Stimulated activated naive CD8-positive, alpha-beta T cell treated with anti-CD3 and anti-CD28 coated beads, Interleukin-15, Interleukin-2, amounts not matched to agents 100 ng/mL and 50 ng/mL, for 24 hours (primary cell): Measurements from ENCODE around the gene EIF1AD.

Source experiments
- H3K27ac Mint-ChIP-seq: one replicate; pipeline ENCODE4 v1.8.0; 2021; ENCODE audit warnings: mild to moderate bottlenecking, mixed read lengths
- H3K27me3 Mint-ChIP-seq: one replicate; pipeline ENCODE4 v1.8.0; 2021; ENCODE audit warnings: mixed read lengths
- H3K36me3 Mint-ChIP-seq: one replicate; pipeline ENCODE4 v1.8.0; 2021; ENCODE audit warnings: low read depth, mixed read lengths
- H3K4me1 Mint-ChIP-seq: one replicate; pipeline ENCODE4 v1.8.0; 2021; ENCODE audit warnings: low read depth, mixed read lengths
- H3K4me3 Mint-ChIP-seq: one replicate; pipeline ENCODE4 v1.8.0; 2021; ENCODE audit warnings: mild to moderate bottlenecking, mixed read lengths
- H3K9me3 Mint-ChIP-seq: one replicate; pipeline ENCODE4 v1.8.0; 2021; ENCODE audit warnings: mixed read lengths

Gene EIF1AD

DNA sequence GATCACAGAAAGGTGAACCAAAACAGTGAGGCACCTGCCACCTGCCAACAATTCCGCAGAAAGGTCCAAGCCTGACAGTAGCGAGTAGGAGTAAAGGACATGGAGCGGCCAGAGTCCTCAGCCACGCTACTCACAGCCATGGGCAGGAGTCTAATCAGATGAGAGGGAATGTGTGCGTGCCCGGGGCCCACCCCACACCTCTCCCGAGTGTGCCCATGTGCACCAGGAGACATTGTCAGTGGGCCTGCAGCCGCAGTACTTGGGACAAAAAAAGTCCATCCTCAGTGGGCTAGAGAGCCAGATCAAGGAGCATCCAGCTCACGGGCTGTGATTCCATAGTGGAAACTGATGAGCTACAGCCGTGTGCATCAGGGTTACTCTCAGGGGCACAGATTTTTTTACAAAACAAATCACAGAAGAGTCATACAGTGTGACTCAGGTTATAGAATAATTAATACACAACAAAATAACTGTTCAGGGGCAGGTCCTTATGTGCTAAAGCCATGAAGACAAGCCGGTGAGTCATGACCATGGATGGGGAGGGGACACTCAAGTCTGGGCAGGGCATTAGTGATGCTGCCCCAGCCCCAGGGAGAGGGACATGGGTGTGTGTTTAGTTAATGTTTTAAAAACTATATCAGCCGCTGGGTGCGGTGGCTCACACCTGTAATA lies 28.4 kb downstream of the EIF1AD start:
- Mint-ChIP-seq H3K4me1 (peaks cover 3% of the 10 kb centered on the region), H3K36me3 (peaks cover 52% of the 10 kb centered on the region), H3K27ac (no peak overlapping the region), H3K27me3 (no peaks in the 10 kb centered on the region), H3K9me3 (no peaks in the 10 kb centered on the region), H3K4me3 (no peak overlapping the region)

DNA sequence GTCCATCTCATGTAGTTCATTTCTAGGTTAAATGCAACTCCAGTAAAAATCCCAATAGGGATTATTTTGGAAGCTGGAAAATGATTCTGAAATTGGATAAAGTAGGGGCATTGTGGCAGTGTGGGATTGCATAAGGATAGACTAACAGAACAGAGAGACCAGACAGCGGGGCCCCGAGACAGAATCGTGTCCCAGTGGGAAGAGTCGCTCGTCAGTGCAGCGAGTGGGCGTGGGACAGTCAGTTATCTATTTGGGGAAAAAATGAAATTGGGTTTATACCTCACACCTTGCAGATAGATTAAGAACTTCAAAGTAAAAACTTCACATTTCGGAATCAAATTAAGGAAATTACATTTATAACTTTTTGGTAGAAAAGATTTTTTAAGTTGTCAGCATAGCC lies 29.8 kb downstream of the EIF1AD start:
- peaks cover 56% of the 10 kb centered on the region for H3K36me3 Mint-ChIP-seq
- no peaks in the 10 kb centered on the region for H3K9me3 Mint-ChIP-seq
- no peak overlapping the region for H3K4me3 Mint-ChIP-seq
- H3K4me1 Mint-ChIP-seq = peaks cover 3% of the 10 kb centered on the region
- H3K27me3 Mint-ChIP-seq = no peaks in the 10 kb centered on the region
- no peak overlapping the region for H3K27ac Mint-ChIP-seq

GRCh38 chr11:65968600-65969482 lies 33.1 kb downstream of the EIF1AD start:
- peaks cover 8% of the 10 kb centered on the region for H3K4me1 Mint-ChIP-seq
- no peaks in the 10 kb centered on the region for H3K9me3 Mint-ChIP-seq
- no peaks in the 10 kb centered on the region for H3K27me3 Mint-ChIP-seq
- H3K36me3 Mint-ChIP-seq = peaks cover 55% of the 10 kb centered on the region
- no peak overlapping the region for H3K27ac Mint-ChIP-seq
- no peak overlapping the region for H3K4me3 Mint-ChIP-seq

GRCh38 chr11:65967329-65967934 lies 34.5 kb downstream of the EIF1AD start:
- Mint-ChIP-seq H3K9me3 (no peaks in the 10 kb centered on the region), H3K27me3 (no peaks in the 10 kb centered on the region), H3K4me1 (peaks cover 23% of the 10 kb centered on the region), H3K36me3 (peaks cover 54% of the 10 kb centered on the region), H3K4me3 (no peak overlapping the region), H3K27ac (no peak overlapping the region)

DNA sequence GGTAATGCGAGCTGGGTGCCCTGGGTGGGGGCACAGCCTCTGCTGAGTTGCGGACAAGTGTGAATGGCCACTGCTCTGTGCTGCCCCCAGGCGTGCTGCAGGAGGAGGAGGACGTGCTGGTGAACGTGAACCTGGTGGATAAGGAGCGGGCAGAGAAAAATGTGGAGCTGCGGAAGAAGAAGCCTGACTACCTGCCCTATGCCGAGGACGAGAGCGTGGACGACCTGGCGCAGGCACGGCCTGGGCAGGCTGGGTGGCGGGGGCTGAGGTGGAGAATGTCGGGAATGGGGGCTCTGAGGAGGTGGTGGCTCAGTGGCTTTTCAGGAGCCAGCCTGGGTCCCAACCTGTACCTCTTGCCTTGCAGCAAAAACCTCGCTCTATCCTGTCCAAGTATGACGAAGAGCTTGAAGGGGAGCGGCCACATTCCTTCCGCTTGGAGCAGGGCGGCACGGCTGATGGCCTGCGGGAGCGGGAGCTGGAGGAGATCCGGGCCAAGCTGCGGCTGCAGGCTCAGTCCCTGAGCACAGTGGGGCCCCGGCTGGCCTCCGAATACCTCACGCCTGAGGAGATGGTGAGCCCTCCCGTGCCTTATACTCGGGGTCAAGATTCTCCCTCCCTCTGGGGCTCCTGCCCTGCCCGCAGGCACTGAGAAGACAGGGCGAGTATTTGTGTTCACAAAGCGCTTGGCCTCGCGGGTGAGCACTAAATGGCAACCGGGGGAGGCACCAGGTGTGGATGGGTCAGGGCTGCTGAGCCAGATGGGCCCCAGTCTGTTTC lies 35.8 kb downstream of the EIF1AD start:
- H3K4me3 Mint-ChIP-seq = no peak overlapping the region
- H3K36me3 Mint-ChIP-seq = peaks cover 48% of the 10 kb centered on the region
- no peaks in the 10 kb centered on the region for H3K27me3 Mint-ChIP-seq
- peaks cover 30% of the 10 kb centered on the region for H3K4me1 Mint-ChIP-seq
- no peak overlapping the region for H3K27ac Mint-ChIP-seq
- H3K9me3 Mint-ChIP-seq = no peaks in the 10 kb centered on the region

- Mint-ChIP-seq H3K9me3 (no peaks in the 10 kb centered on the region), H3K4me1 (peaks cover 36% of the 10 kb centered on the region), H3K4me3 (no peak overlapping the region), H3K27ac (no peak overlapping the region), H3K27me3 (no peaks in the 10 kb centered on the region), H3K36me3 (peaks cover 41% of the 10 kb centered on the region)
Measured at GRCh38 chr11:65964906-65965305, 37.1 kb downstream of the EIF1AD start.

- peak overlapping the region; percentile 78 for H3K27ac Mint-ChIP-seq
- peaks cover 26% of the 10 kb centered on the region for H3K36me3 Mint-ChIP-seq
- peak overlapping the region; percentile 92 for H3K4me3 Mint-ChIP-seq
- H3K27me3 Mint-ChIP-seq = no peaks in the 10 kb centered on the region
- H3K4me1 Mint-ChIP-seq = peaks cover 43% of the 10 kb centered on the region
- no peaks in the 10 kb centered on the region for H3K9me3 Mint-ChIP-seq
Measured at GRCh38 chr11:65962141-65962564, 39.8 kb downstream of the EIF1AD start.

GRCh38 chr11:65961267-65962140 lies 40.5 kb downstream of the EIF1AD start, which contains the start of gene SART1:
Gene SART1 (plus strand): TSS chr11:65961734. CDS start chr11:65961781, 47 bp downstream.
- peaks cover 50% of the 10 kb centered on the region for H3K4me1 Mint-ChIP-seq
- H3K36me3 Mint-ChIP-seq = peaks cover 25% of the 10 kb centered on the region
- peak within 1 kb of the TSS; percentile 92 for H3K4me3 Mint-ChIP-seq
- peak within 1 kb of the TSS; percentile 98 for H3K27ac Mint-ChIP-seq
- H3K9me3 Mint-ChIP-seq = no peaks in the 10 kb centered on the region
- no peaks in the 10 kb centered on the region for H3K27me3 Mint-ChIP-seq

- peak overlapping the region; percentile 92 for H3K4me3 Mint-ChIP-seq
- peaks cover 52% of the 10 kb centered on the region for H3K4me1 Mint-ChIP-seq
- no peaks in the 10 kb centered on the region for H3K9me3 Mint-ChIP-seq
- H3K27ac Mint-ChIP-seq = peak overlapping the region; percentile 98
- no peaks in the 10 kb centered on the region for H3K27me3 Mint-ChIP-seq
- peaks cover 18% of the 10 kb centered on the region for H3K36me3 Mint-ChIP-seq
Measured at GRCh38 chr11:65960824-65961266, 41.1 kb downstream of the EIF1AD start.

GRCh38 chr11:65958774-65959420 lies 43.1 kb downstream of the EIF1AD start:
- Mint-ChIP-seq H3K27me3 (no peaks in the 10 kb centered on the region), H3K27ac (no peak overlapping the region), H3K36me3 (peaks cover 12% of the 10 kb centered on the region), H3K4me3 (no peak overlapping the region), H3K4me1 (peaks cover 48% of the 10 kb centered on the region), H3K9me3 (no peaks in the 10 kb centered on the region)

DNA sequence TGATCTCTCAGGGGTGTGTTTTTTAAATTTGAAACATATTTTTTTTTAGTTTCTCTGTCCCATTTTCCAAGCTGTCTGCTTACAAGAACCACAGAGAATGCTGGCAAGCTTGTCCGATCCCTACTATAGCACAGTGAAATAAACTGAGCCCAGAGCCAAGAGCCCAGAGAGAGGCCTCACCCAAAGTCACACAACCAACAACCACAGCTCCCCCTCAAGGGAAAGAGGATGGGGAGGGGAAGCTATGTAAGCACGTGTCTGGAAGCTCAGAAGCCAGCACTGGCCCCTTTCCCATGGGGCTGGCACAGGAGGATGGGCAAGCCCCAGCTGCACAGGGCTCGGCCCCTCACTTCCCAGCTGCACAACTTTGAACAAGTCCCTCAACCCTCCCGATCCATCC lies 43.7 kb downstream of the EIF1AD start:
- no peaks in the 10 kb centered on the region for H3K27me3 Mint-ChIP-seq
- no peak overlapping the region for H3K4me3 Mint-ChIP-seq
- no peaks in the 10 kb centered on the region for H3K9me3 Mint-ChIP-seq
- H3K36me3 Mint-ChIP-seq = peaks cover 11% of the 10 kb centered on the region
- peaks cover 42% of the 10 kb centered on the region for H3K4me1 Mint-ChIP-seq
- no peak overlapping the region for H3K27ac Mint-ChIP-seq

GRCh38 chr11:65954771-65955170 lies 47.2 kb downstream of the EIF1AD start:
- H3K27me3 Mint-ChIP-seq = no peaks in the 10 kb centered on the region
- no peak overlapping the region for H3K27ac Mint-ChIP-seq
- no peaks in the 10 kb centered on the region for H3K36me3 Mint-ChIP-seq
- H3K4me3 Mint-ChIP-seq = no peak overlapping the region
- H3K9me3 Mint-ChIP-seq = no peaks in the 10 kb centered on the region
- peaks cover 16% of the 10 kb centered on the region for H3K4me1 Mint-ChIP-seq

DNA sequence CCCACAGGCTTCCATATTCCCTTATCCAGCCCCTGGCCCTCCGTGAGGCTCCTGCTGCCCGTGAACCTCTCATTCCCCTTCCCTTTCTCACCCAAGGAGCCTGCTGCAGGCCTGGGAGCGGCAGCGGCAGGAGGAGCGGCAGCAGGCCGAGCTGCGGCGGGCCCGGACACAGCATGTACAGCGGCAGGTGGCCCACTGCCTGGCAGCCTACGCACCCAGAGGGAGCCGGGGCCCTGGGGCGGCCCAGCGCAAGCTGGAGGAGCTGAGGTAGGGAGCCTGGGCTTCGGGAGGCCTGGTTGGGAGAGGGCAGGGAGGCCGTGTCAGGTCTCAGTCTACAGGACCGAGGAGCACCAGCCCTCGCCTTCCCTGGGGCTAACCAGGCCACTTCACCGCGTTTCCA lies 48.5 kb downstream of the EIF1AD start:
- Mint-ChIP-seq H3K27ac (no peak overlapping the region), H3K4me3 (no peak overlapping the region), H3K9me3 (no peaks in the 10 kb centered on the region), H3K4me1 (peaks cover 16% of the 10 kb centered on the region), H3K36me3 (no peaks in the 10 kb centered on the region), H3K27me3 (no peaks in the 10 kb centered on the region)
